Uterus (tissue), 2 donors: ENCODE data around the gene MRPL51.
A peak's percentile ranks its signal among the peaks of the same experiment; 100 is the strongest.

Experiments used
- POLR2A ChIP-seq, 2 donors: fragments of 450-650 bp; IDR thresholded peaks; one replicate each; pipeline ENCODE4 v1.6.1; 2016; ENCODE audit warnings: antibody characterized with exemption in 2 of 2, mild to moderate bottlenecking in 1 of 2, moderate library complexity in 1 of 2
- TF ChIP-seq, protein P1 (sequence below), 4 experiments: fragments of 200-600 bp in 2 of 4; fragments of 450-650 bp in 2 of 4; sonication (generic) in 2 of 4; IDR thresholded peaks; one replicate each; pipeline ENCODE4 v1.5.1; 2016 to 2019; ENCODE audit warnings: antibody characterized with exemption in 4 of 4, mild to moderate bottlenecking in 2 of 4, moderate library complexity in 1 of 4

DNA sequence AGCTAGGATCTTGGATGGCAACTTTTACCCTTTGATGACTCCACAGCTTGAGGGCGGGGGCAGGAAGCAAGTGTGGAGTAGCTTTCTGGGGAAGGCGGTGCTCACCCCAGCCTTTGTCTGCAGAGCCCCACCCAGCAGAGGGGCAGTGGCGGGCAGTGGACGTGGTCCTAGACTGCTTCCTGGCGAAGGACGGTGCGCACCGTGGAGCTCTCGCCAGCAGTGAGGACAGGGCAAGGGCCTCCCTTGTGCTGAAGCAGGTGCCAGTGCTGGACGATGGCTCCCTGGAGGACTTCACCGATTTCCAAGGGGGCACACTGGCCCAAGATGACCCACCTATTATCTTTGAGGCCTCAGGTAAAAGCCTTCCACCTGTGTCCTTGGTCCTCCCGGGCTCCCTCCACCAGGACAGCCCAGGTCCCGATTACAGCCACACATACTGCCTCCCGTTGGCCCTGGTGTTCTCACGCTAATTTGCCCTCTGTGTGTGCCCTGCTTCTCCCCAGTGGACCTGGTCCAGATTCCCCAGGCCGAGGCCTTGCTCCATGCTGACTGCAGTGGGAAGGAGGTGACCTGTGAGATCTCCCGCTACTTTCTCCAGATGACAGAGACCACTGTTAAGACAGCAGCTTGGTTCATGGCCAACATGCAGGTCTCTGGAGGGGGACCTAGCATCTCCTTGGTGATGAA is 40.0 kb downstream of the MRPL51 start:
- peak in 1 of 2 donors; percentile 10 for TF ChIP-seq POLR2A (IDR thresholded peaks at IDR 0.05)
- TF ChIP-seq, protein P1, sequence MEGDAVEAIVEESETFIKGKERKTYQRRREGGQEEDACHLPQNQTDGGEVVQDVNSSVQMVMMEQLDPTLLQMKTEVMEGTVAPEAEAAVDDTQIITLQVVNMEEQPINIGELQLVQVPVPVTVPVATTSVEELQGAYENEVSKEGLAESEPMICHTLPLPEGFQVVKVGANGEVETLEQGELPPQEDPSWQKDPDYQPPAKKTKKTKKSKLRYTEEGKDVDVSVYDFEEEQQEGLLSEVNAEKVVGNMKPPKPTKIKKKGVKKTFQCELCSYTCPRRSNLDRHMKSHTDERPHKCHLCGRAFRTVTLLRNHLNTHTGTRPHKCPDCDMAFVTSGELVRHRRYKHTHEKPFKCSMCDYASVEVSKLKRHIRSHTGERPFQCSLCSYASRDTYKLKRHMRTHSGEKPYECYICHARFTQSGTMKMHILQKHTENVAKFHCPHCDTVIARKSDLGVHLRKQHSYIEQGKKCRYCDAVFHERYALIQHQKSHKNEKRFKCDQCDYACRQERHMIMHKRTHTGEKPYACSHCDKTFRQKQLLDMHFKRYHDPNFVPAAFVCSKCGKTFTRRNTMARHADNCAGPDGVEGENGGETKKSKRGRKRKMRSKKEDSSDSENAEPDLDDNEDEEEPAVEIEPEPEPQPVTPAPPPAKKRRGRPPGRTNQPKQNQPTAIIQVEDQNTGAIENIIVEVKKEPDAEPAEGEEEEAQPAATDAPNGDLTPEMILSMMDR (IDR thresholded peaks at IDR 0.05), result no peak
